ENCODE data around the gene LRRTM2.
"Not testable (repeated sequence)": the region's sequence is repeated elsewhere in the genome, so short reads cannot be mapped to it uniquely, and the experiment has no call there.

Gene LRRTM2, protein sequence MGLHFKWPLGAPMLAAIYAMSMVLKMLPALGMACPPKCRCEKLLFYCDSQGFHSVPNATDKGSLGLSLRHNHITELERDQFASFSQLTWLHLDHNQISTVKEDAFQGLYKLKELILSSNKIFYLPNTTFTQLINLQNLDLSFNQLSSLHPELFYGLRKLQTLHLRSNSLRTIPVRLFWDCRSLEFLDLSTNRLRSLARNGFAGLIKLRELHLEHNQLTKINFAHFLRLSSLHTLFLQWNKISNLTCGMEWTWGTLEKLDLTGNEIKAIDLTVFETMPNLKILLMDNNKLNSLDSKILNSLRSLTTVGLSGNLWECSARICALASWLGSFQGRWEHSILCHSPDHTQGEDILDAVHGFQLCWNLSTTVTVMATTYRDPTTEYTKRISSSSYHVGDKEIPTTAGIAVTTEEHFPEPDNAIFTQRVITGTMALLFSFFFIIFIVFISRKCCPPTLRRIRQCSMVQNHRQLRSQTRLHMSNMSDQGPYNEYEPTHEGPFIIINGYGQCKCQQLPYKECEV

DNA sequence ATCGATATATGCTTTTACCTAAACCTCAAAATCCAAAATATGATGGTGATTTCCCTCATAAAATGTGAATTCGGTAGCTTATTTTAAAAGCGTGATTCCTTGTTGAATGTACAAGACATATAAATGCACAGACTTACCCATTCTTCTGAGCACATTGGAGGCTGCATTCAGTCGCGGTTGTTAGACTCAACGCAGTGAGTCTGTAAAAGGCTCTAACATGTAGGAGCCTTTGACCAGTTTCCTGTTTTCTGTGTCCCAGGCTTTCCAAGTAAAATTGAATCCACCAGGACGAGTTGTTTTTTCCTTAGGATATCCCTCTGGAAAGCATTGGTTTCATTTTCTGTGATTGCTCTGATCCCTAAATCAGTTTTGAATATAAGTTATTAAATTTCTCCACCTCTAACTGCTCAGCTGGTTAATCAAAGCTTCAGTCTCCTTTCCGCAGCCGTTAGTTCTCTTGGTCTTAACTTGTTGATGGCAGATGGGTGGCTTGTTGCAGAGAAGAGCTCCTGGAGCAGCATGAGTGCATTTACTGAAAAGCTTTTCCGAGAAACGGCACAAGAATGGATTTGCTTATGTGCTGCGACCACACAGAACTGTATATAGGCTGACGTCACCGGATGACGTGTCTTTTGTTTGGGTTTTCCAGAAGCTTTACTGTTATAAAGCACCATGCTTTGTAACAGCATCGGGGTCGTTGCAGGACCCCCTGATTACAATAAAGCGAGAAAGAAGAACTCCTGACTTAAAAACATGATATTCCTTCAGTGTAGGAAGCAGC lies at the start of gene LRRTM2:
Gene LRRTM2 (minus strand): TSS at position 565 of the 781 bp plus-strand sequence. CDS start 424 bp downstream, at position 141.
- no peak for DNase-seq (ENCODE audit: low read depth in 2 of 2)

DNA sequence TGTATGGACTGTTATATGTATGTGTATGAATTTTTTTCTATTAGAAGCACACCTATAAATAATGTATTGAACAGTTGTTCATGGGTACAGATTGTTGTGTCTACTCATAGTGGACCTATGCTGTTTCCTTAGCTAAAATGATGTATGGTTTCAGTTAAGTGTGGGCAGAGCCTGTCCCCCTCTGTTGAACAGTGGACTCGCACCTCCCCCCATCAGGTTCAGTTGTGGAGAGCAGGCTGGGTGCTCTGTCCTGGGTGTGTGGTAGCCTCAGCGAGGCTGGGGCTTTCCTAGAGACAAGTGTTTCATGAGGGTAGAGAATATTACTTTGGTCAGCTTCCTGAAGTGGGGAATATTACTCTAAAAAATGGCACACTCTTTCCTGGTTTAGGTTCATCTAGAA lies 47.4 kb upstream of the LRRTM2 start:
- DNase-seq (ENCODE audit: low read depth in 2 of 2), result no peak

DNA sequence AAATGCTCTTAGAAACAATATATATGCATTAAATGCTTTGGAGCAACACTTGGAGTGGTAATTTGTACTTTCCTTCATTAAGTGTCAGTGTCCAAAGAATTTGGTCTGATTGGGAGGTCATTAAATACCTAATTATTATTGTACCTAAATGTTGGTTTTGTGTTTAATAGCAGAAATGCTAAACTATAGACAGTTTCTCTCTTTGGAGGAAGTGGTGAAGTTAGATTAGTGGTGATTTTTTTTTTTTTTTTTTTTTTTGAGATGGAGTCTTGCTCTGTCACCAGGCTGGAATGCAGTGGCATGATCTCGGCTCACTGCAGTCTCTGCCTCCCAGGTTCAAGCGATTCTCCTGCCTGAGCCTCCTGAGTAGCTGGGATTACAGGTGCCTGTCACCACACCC lies 46.2 kb upstream of the LRRTM2 start:
- not testable (repeated sequence) for DNase-seq (ENCODE audit: low read depth in 2 of 2)

GRCh38 chr5:138920181-138920580 lies 45.0 kb upstream of the LRRTM2 start:
- no peak for DNase-seq (ENCODE audit: low read depth in 2 of 2)

DNA sequence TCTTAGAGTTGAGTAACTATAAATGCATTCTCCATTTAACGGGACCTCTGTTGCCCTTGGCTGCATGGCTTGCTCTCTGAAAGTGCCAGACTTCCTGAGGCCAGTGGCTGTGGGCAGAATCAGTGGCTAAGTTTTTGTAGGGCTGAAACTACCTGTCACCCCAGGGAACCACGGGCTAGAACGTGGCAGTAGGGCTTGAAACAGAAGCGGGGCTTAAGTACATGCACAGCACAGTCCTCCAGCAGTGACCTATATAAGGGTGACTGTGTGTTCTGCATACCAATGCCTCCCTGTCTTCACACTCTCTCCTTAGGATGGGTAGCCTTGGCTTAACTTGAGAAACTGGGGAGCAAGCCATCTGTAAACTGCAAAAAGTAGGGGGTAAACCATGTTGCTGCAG lies 43.6 kb upstream of the LRRTM2 start:
- no peak for DNase-seq (ENCODE audit: low read depth in 2 of 2)

GRCh38 chr5:138914338-138914737 lies 39.2 kb upstream of the LRRTM2 start:
- no peak for DNase-seq (ENCODE audit: low read depth in 2 of 2)

DNA sequence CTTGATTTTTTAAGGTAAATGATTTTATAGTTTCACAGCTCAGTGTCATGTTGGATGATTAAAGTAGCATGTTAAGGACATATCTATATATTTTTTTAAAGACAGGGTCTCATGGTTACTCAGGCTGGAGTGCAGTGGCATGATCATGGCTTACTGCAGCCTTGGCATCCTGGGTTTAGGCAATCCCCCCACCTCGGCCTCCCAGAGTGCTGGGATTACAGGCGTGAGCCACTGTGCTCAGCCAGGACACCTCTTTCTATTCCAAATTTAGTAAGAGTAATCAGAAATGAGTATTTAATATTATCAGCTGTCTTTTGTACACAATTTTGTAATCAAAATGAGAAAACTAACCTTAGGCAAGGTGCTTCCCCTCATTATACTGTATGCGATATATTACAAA lies 38.6 kb upstream of the LRRTM2 start:
- no peak for DNase-seq (ENCODE audit: low read depth in 2 of 2)

- no peak for DNase-seq (ENCODE audit: low read depth in 2 of 2)
Measured at GRCh38 chr5:138912093-138912492, 37.0 kb upstream of the LRRTM2 start.

- no peak for DNase-seq (ENCODE audit: low read depth in 2 of 2)
Measured at GRCh38 chr5:138911441-138911840, 36.3 kb upstream of the LRRTM2 start.

- no peak for DNase-seq (ENCODE audit: low read depth in 2 of 2)
Measured at GRCh38 chr5:138910546-138911185, 35.5 kb upstream of the LRRTM2 start.

GRCh38 chr5:138909734-138910133 lies 34.6 kb upstream of the LRRTM2 start:
- no peak for DNase-seq (ENCODE audit: low read depth in 2 of 2)

GRCh38 chr5:138905541-138905940 lies 30.4 kb upstream of the LRRTM2 start:
- no peak for DNase-seq (ENCODE audit: low read depth in 2 of 2)

DNA sequence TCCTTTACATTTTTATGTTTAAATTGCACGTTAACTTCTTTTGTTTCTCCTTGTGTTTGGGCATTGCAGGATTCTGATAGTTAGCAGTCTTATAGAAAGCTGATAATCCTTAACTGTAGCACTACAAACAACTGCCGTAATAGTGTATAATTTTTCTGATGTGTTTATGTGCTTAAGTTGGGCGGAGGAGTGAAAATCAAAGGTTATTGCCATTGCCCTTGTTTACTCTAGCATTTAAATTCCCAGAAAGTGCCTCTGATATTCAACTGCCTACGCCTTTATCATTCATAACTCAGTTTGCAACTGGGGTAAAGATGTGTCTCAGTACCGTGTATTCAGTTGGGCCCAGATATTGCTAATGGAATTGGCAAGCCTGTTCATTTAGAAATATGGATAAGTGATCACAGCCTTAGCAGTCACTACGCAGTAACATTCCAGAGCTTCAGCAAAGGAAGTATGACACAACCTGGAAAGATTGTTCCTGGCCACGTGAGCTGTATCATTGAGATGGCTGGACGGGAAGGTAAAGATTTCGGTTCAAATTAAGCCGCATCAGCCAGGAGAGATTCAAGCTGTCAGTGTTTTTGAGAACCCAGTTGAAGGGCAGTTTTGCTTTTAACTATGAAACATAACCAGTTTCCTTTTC lies 28.1 kb upstream of the LRRTM2 start:
- no peak for DNase-seq (ENCODE audit: low read depth in 2 of 2)

DNA sequence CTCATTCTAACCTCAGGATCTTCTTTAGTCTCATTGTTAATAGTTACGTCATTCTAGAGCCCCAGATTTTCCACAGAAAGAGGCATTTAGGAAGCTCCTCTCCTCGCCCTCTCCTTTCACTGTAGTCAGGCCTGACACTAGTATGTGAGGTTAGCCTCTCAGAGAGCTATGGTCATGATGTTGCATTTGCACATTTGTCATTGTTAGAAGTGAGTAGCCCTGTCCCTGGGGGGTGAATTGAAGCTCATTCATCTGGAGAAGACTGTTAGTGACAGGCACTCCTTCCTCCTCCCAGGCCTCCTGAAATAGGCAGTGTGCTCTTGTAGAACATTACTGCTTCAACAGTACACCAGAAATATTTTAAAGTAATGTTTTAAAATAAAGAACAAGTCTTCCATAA lies 26.6 kb upstream of the LRRTM2 start:
- DNase-seq (ENCODE audit: low read depth in 2 of 2), result no peak

DNA sequence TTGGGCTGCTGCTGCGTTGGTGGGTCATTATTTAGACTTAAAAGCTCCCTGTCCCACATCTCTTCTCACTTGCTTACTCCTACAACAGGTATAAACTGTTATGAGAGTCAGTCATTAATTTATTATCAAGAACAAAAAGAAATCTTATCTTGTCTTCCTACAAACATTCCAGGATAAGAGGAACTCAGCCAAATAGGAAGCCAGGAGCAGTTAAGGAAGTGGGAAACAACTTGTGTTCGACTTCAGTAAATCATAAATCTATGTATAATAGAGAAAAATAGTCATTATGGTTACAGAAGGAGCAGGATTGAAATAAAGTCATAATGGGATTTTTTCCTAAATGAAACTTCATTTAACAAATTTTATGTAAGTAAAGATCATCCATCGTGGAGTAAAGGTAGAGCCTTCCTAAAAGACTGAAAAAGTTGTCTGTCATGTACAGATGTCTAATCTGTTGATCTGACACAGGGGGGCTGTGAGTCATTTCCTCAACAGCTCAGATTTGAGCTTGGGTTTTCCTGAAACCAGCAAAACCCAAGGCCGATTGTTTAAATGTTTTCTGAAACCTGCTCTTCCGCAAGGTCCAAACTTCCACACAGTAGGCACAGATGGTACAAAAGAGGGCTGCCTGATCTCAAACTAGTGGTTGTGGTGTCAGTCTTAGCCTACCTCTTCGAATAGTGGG lies 25.3 kb upstream of the LRRTM2 start:
- DNase-seq (ENCODE audit: low read depth in 2 of 2), result no peak

GRCh38 chr5:138898742-138899141 lies 23.6 kb upstream of the LRRTM2 start:
- DNase-seq (ENCODE audit: low read depth in 2 of 2), result no peak

- DNase-seq (ENCODE audit: low read depth in 2 of 2), result no peak
Measured at GRCh38 chr5:138898299-138898698, 23.2 kb upstream of the LRRTM2 start.

- DNase-seq (ENCODE audit: low read depth in 2 of 2), result no peak
Measured at GRCh38 chr5:138895918-138896317, 20.8 kb upstream of the LRRTM2 start.

DNA sequence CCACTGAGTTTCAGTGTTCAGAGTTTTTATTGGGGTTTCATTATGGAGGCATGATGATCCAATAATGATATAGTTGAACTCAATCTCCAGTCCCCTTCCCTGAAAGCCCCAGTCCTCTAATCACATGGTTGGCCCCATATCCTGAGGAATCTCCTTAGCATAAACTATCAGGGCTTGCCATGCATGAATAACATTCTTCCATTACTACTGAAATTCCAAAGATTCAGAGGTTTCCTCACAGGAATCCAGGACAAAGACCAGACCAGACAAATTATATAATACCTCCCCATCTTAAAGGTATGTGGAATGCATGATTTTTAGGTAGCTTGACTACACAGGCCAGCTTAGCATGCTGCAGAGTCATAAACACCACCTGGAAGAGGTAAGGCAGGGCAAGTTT lies 15.5 kb upstream of the LRRTM2 start:
- no peak for DNase-seq (ENCODE audit: low read depth in 2 of 2)

DNA sequence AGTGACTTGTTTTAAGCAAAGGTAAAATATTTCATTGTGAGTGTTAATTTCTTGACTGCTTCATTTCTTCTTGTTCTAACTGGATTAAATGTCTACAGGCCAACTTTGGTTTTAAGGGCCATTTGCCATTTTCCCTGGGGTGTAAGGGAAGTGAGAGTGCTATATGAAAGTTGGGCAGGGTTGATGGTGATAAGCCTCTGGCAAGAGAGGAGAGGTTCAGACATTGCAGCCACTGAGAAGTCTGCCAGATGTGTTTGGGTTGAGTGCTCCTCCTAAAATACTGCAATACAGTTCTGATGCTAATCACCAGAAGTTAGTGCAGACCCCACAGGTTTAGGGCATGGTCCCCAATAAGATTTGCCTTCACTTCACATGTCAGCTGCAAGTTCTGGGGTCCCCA lies 14.9 kb upstream of the LRRTM2 start:
- DNase-seq (ENCODE audit: low read depth in 2 of 2), result no peak

DNA sequence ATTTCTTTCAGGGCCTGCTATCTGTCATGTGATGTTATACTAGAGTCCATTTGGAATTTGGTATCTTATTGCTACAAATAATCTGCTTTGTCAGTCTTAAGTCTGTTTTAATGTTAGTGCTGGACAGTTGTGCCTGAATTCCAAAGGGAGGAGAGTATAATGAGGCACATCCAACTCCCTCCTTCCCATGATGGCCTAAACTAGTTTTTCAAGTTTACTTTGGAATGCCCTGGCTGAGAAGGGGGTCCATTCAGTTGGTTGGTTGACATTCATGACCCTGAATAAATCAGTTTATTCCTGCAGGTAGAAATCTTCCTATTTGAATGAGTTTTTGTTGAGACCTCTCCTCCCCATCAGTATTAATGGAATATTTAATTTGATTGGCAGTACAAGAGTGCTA lies 9.4 kb upstream of the LRRTM2 start:
- DNase-seq (ENCODE audit: low read depth in 2 of 2), result no peak

Data from stimulated activated CD8-positive, alpha-beta memory T cell treated with anti-CD3 and anti-CD28 coated beads, Interleukin-2, amount 100 ng/mL, for 48 hours (primary cell).